HG03469 (cell line): ENCODE data around the gene FHL3.
"Not testable (repeated sequence)": the region's sequence is repeated elsewhere in the genome, so short reads cannot be mapped to it uniquely, and the experiment has no call there.

Experiments
- ATAC-seq: cut with Tn5 transposase; IDR thresholded peaks from one replicate; pipeline ENCODE4 v1.9.1; 2021; ENCODE audit warnings: mild to moderate bottlenecking, moderate library complexity, moderate number of reproducible peaks; ENCODE audit not compliant: unreplicated experiment

Gene FHL3

GRCh38 chr1:37995751-37996345, 9.5 kb downstream of the FHL3 start:
- ATAC-seq = no peak

DNA sequence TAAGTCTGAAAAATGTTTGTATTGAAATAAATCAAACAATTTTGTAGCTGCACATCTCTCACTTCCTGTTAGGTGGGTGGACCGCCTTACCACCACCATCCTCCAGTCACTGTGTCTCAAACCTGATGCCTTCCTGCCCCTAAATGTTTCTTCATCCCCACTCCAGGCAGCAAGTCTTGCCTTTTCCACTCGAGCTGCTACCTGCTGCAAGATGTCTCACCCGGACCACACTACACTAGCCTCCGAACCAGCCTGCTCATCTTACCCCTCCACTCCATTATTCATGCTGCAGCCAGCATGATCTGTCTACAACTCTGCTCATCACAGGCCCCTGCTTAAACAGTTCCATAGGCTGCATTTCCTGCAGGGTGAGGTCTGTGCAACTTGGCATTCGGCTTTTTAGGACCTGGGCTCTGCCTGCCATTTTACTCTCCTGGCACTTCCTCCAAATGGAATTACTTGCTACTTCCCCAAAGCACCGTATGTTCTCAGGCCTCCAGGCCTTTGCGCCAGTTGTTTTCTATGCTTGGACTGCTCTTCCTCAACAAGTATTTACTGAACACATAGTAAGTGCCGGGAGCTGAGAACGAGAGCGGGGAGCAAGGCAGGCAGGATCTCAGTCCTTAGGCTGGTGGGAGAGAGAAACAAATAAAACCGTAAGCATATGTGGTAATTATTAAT, 10.3 kb downstream of the FHL3 start:
- no peak for ATAC-seq

DNA sequence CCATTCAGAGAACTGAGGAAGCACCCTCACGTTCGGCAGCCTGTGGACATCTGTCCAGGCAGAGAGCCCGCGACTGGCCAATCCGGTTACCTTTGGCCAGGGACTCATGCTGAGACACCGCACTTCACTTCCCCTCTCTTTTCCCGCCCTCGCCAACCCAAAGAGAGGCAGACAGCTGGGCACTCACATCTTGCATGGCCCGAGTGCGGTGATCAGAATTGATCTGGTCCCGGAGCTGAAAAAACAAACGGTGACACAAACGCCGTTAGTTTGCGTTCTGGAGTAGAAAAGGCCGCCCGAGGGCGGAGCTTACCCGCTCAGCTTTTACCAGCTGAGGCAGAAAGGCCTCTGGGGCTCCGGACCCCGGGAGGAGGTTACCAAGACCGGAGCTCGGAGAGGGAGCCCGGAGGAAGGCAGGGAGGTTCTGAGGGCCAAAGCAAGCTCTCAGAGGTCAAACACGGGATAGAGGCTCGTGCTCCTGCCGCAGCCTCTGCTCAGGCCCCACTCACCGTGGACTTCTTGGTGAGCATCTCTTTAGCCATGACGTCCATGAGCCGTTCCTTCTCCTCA, 15.9 kb downstream of the FHL3 start:
- ATAC-seq = no peak

- no peak for ATAC-seq
These were observed 17.6 kb downstream of the FHL3 start for GRCh38 chr1:37987679-37988078.

DNA sequence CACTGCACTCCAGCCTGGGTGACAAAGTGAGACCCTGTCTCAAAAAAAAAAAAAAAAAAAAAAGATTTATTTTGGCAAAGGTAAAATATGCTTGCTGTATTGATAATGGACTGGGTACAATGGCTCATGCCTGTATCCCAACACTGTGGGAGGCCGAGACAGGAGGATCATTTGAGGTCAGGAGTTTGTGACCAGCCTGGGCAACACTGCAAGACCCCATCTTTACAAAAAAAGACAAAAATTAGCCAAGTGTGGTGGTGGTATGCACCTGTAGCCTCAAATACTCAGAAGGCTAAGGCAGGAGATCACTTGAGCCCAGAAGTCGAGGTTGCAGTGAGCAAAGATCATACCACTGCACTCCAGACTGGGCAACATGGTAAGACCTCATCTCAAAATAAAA, 21.8 kb downstream of the FHL3 start:
- ATAC-seq = no peak

GRCh38 chr1:37978541-37978940, 26.8 kb downstream of the FHL3 start:
- ATAC-seq = no peak

DNA sequence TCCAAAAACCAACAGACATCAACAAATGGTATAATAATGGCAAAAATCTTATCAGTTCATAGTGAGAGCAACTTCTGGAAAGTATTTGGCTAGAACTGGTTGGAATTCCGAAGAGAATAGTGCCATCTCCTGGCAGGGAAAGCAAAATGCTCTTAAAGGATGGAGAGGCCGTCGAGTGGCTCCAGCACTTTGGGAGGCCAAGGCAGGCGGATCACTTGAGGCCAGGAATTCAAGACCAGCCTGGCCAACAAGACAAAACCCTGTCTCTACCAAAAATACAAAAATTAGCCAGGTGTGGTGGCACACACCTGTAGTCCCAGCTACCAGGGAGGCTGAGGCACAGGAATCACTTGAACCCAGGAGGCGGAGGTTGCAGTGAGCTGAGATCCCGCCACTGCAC, 30.2 kb downstream of the FHL3 start:
- ATAC-seq = not testable (repeated sequence)

GRCh38 chr1:37974567-37974966, 30.7 kb downstream of the FHL3 start:
- ATAC-seq = no peak

- ATAC-seq = not testable (repeated sequence)
These were observed 31.6 kb downstream of the FHL3 start for GRCh38 chr1:37973684-37974083.

DNA sequence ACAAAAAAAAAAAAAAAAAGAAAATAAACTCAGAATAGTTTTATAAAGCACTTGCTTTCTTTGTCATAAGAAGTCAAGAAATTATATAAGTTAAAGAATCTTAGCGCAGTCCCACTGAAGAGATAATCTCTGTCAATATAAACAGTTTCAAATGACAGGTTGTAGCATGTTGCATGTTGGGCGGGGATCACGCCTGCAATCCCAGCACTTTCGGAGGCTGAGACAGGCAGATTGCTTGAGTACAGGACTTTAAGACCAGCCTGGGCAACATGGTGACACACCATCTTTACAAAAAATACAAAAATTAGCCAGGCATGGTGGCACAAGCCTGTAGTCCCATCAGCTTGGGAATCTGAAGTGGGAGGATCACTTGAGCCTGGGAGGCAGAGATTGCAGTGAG, 40.0 kb downstream of the FHL3 start:
- ATAC-seq = no peak

DNA sequence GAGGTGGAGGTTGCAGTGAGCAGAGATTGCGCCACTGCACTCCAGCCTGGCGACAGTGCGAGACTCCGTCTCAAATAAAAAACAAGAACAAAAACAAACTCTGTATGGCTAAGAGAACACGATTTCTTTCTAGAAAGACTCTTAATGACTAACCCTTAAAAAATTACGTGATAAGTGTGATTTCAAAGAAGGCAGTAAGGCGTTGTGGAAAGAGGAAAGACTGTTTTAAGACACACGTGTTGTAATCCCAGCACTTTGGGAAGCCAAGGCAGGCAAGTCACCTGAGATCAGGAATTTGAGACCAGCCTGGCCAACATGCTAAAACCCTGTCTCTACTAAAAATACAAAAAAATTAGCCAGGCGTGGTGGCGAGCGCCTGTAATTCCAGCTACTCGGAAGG, 41.2 kb downstream of the FHL3 start:
- ATAC-seq = not testable (repeated sequence)

DNA sequence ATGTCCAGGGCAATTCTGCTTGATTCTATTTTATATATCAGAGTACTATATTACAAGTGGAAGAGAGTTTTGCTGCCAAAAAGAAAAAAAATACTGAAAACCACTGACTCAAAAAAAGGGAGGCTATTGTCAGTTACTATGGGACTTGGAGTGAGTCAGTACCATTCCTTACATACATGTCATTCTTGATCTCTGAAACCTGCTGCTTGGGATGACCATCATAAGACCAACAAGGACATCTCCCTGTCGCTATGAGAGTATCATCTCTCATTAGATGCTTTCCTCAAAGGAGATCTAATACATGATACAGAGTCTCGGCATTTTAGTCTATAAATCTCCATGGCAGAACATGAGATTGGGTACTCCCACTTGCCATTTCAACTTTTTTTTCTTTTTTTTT, 46.6 kb downstream of the FHL3 start:
- ATAC-seq = no peak

GRCh38 chr1:37955685-37956084, 49.6 kb downstream of the FHL3 start:
- ATAC-seq = no peak

DNA sequence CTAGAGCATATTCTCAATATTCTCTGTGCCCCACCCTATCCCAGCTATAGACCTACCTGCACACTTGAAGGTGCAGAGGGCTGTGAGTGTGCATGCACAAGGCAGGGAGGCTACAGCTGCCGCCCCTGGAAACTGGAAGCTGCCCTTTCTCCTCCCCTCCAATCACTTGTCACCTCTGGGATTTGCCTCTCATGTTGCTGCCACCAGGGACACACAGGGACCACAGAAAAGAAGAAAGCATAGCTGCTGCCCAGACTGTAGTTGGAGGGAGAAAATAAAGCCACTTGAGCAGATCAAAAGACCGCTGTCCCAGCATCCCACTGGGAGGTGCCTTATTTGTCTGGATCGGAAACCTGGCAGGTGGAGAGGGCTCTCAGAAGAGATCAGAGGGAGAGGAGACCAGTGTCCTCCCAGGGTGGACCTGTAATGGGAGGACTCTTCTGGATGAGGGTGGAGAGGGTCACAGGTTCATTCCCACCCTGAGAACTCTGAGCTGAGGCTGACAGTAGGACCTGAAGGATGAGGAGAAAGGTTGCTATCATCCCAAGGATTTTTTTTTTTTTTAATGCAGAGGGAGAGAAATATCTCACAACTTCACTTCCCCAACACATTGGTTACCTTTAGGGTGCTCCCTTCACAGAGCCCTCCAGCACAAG, 50.9 kb downstream of the FHL3 start:
- no peak for ATAC-seq

GRCh38 chr1:37952738-37953137, 52.6 kb downstream of the FHL3 start:
- no peak for ATAC-seq

GRCh38 chr1:37951783-37952624, 53.3 kb downstream of the FHL3 start:
- ATAC-seq = no peak

GRCh38 chr1:37951041-37951782, 54.1 kb downstream of the FHL3 start:
- ATAC-seq = no peak

DNA sequence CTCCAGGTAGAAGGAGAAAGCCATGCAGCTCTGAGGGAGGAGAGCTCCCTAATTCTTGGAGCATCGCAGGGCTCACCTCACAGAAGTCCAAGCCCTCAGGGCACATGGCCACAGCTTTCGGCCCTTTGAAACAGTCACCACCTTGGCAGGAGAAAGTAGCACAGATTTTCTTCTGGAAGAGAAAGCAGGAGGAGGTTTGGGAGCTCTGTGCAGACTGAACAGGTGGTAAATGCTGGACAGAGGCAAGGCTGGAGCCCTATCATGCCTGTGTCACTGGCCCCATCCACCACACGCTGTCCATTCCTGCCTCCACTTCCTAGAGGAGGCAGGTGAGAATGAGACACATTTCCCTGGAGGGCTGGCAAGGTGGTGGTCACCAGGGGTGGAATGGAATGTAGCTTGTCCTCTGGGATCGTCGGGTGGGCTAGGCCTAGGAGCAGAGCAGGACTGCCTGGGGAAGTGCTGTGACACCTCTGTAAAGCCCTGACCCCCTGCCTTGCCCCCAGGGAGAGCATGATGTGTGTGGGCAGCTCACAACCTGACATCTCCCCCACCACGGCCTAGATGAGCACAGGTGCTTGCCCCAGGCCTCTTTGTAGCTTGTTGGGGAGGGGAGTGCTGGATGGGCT, 55.7 kb downstream of the FHL3 start:
- no peak for ATAC-seq

DNA sequence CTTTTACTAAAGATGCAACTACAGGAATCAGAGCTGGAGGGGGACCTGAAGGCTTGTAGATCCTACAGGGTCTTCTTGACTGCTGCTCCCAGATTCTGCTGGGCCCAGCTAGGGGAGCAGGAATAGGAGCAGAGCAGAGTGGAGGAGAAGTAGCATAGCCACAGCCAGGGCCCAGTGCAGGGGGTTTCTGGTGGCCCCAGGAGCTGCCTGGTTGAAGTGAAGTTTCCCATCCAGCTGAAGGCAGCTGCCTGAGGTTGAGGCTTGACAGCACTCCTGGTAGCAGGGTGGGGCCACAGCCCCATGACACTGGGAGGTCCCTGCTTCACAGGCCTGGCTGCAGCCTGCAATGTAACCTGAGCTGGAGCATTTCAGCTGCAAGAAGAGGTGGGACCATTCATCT, 56.5 kb downstream of the FHL3 start:
- ATAC-seq = no peak

- no peak for ATAC-seq
These were observed 57.1 kb downstream of the FHL3 start for GRCh38 chr1:37948166-37948565.
